ENCODE results near the gene DTNB.

DTNB gene

DNA sequence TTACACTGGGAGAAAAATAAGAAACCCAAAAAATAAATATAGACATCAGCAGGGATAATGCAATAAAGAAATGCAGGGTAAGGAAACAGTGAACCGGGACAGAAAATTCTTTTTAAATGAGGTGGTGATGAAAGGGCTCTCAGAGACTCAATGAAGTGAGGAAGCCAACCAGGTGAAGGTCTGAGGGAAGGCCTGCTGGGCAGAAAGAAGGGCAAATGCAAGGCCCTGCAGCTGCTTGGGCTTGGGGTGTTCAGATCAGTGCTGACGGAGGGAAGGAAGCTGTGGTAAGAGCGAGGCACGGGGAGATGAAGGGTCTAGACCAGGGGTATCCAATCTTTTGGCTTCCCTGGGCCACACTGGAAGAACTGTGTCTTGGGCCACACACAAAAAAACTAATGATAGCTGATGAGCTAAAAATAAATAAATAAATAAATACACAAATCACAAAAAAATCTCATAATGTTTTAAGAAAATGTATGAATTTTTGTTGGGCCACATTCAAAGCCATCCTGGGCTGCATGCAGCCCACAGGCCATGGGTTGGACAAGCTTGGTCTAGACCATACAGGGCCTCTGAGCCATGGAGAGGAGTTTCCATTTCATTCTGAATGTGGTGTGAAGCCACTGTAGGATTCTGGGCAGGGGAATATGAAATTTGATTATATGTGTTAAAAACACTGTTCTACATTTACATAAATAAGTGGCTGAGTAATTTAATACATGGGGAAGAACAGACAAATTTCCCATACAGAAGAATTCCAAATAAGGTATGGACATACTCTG lies 235.3 kb downstream of the DTNB start:
- no peak for DNase-seq (ENCODE audit: extremely low read depth, low read depth)
- TF ChIP-seq, protein P1, sequence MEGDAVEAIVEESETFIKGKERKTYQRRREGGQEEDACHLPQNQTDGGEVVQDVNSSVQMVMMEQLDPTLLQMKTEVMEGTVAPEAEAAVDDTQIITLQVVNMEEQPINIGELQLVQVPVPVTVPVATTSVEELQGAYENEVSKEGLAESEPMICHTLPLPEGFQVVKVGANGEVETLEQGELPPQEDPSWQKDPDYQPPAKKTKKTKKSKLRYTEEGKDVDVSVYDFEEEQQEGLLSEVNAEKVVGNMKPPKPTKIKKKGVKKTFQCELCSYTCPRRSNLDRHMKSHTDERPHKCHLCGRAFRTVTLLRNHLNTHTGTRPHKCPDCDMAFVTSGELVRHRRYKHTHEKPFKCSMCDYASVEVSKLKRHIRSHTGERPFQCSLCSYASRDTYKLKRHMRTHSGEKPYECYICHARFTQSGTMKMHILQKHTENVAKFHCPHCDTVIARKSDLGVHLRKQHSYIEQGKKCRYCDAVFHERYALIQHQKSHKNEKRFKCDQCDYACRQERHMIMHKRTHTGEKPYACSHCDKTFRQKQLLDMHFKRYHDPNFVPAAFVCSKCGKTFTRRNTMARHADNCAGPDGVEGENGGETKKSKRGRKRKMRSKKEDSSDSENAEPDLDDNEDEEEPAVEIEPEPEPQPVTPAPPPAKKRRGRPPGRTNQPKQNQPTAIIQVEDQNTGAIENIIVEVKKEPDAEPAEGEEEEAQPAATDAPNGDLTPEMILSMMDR (IDR thresholded peaks at IDR 0.05; ENCODE audit: low read depth, low read length) = no peak

DNA sequence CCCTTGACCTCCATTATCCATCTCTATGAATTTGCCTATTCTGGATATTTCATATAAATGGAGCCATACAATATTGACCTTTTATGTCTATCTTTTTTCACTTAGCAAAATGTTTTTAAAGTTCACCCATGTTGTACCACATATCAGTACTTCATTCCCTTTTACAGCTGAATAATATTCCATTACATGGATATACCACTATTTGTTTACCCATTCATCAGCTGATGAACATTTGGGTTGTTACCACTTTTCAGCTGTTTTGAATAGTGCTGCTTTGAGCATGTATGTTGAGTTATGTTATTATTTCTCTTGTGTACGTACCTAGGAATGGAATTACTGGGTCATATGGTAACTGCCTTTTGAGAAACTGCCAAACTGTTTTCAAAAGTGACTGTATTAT lies 238.0 kb downstream of the DTNB start:
- DNase-seq (ENCODE audit: extremely low read depth, low read depth) = no peak
- TF ChIP-seq, protein P1 (IDR thresholded peaks at IDR 0.05; ENCODE audit: low read depth, low read length) = no peak

DNA sequence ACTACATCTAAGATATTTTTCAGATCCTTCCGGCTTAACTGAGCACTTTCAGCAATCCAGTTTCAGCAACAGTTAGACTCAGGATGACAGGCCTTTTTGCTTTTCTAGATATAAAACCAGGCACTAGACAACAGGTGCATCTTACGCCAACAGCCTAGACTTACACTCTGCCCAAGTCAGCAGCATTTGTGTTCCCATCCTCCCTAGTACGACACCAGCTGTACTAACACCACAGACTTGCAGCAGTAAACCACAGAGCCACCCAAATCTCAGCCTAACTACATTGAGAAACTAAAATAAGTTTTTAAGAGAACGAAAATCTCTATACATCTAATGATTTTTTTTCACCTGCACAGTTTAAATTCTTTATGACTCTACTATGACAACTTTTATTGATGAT lies 241.8 kb downstream of the DTNB start:
- TF ChIP-seq, protein P1 (IDR thresholded peaks at IDR 0.05; ENCODE audit: low read depth, low read length) = no peak
- no peak for DNase-seq (ENCODE audit: extremely low read depth, low read depth)

DNA sequence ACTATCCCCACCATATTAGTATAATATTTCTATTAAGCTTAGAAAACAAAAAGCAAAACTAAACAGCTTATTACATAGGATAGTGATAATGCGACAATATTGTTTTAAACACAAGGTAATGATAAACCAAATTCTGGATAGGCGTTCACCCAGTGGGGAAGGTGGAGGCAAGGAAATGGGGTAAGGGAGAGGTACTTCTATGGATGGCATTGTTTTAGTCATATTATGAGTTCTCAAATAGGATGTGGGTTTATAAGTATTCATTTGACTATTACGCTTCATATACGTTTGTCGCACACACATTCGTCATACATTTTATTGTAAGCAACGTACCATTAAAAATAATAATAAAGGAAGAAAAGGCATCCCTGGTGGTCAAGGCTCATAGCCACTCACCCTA lies 242.8 kb downstream of the DTNB start:
- TF ChIP-seq, protein P1 (IDR thresholded peaks at IDR 0.05; ENCODE audit: low read depth, low read length) = no peak
- DNase-seq (ENCODE audit: extremely low read depth, low read depth) = no peak

DNA sequence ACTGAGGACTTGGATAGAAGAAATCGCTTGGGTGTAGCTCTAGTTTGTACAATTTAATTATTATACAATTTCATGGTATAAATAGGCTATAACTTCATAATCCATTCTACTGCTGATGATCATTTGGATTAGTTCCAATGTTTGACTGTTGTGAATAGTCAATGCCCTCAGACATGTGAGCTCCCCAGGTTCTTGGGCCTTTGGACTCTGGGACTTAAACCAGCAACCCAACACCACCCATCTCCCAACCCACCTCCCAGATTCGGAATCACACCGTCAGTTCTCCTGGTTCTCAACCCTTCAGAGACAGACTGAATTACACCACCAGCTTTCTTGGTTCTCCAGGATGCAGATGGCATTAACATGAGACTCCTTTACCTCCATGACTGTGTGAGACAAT lies 247.1 kb downstream of the DTNB start:
- TF ChIP-seq, protein P1 (IDR thresholded peaks at IDR 0.05; ENCODE audit: low read depth, low read length) = no peak
- no peak for DNase-seq (ENCODE audit: extremely low read depth, low read depth)

DNA sequence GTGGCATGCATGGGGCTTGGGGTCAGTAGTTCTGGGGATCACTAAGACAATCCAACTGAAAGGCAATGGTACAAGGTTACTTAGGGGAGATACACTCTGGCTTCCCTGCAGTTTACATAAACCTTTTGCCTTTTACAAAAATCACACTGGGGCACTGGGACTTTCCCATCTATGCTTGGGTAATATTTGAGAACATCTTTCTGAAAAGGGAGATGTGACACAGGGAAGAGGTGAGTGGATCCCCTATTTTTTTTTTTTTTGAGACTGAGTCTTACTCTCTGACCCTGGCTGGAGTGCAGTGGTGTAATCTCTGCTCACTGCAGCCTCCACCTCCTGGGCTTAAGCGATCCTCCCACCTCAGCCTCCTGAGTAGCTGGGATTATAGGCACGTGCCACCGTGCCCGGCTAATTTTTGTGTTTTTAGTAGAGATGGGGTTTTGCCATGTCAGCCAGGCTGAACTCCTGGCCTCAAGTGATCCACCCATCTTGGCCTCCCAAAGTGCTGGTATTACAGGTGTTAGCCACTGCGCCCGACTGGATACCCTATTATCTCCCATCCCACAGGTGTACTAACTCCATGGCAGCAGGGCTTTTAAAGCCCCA lies 248.8 kb downstream of the DTNB start:
- no peak for DNase-seq (ENCODE audit: extremely low read depth, low read depth)
- TF ChIP-seq, protein P1 (IDR thresholded peaks at IDR 0.05; ENCODE audit: low read depth, low read length) = no peak

DNA sequence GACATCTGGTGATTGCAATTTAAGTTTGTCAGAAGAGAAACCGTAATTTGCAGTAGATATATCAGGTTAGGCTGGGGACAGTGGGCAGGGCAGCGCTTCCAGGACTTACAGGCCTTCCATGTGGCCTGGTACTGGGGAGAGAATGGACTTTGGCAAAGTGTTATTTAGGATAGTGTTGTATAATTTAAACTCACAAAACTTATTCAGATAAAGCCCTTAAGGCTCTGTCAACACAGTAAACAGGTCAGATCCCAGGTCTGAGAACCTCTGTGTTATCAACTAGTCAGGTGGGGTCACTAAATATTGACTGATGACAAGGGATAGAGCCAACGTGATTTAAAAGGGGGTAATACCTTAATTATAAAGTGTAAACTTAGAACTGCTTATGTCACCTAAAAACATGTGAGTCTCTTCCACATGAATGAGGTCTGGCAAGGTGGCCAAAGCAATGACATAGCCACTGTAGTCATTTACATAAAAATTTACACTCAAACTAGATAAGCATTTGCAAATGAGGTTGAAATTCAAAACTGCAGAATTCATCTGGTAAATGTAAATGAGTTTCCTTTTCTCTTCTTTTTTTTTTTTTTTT lies 251.5 kb downstream of the DTNB start:
- TF ChIP-seq, protein P1 (IDR thresholded peaks at IDR 0.05; ENCODE audit: low read depth, low read length) = no peak
- no peak for DNase-seq (ENCODE audit: extremely low read depth, low read depth)
